Activated B cell treated with CpG ODN at 0.5 μM for 24 hours (primary cell): ENCODE results near the gene TWNK. TPM values are rescaled to one million over a fixed set of nuclear protein-coding genes. Genes with fewer than 3 reads are reported as not detected.

ENCODE experiments used
- ATAC-seq: fragments of 200-7000 bp; cut with Tn5 transposase; one replicate; pipeline ENCODE4 v1.10.0; 2021; ENCODE audit warnings: low read depth, mild to moderate bottlenecking, moderate library complexity
- CTCF ChIA-PET: fragments of 350-600 bp; sonication (Branson Sonifier 250); formaldehyde crosslinking; loops from one replicate; lab custom pipeline; 2021; ENCODE audit warnings: antibody characterized with exemption; lab: Charles Lee
- POLR2A ChIA-PET: fragments of 350-600 bp; sonication (Branson Sonifier 250); formaldehyde crosslinking; loops from one replicate; lab custom pipeline; 2021; ENCODE audit warnings: antibody characterized with exemption; lab: Charles Lee
- DNase-seq: peaks from one replicate; pipeline ENCODE4 v3.0.0; 2022
- H3K27ac Mint-ChIP-seq: one replicate; pipeline ENCODE4 v1.8.0; 2020; ENCODE audit warnings: mixed read lengths
- H3K27me3 Mint-ChIP-seq: one replicate; pipeline ENCODE4 v1.8.0; 2021; ENCODE audit warnings: mixed read lengths
- H3K36me3 Mint-ChIP-seq: one replicate; pipeline ENCODE4 v1.8.0; 2021; ENCODE audit warnings: low read depth, mixed read lengths
- H3K4me1 Mint-ChIP-seq: one replicate; pipeline ENCODE4 v1.8.0; 2021; ENCODE audit warnings: mixed read lengths
- H3K4me3 Mint-ChIP-seq: one replicate; pipeline ENCODE4 v1.8.0; 2020; ENCODE audit warnings: mild to moderate bottlenecking, mixed read lengths
- H3K9me3 Mint-ChIP-seq: one replicate; pipeline ENCODE4 v1.8.0; 2020; ENCODE audit warnings: mixed read lengths
- CTCF ChIP-seq: fragments of 200-600 bp; IDR thresholded peaks from one replicate; pipeline ENCODE4 v1.8.0; 2022; ENCODE audit warnings: antibody characterized with exemption, mild to moderate bottlenecking
- intact Hi-C: fragments of 100-400 bp; cut with micrococcal nuclease; formaldehyde crosslinking; loops from one replicate; pipeline ENCODE4 v1.15.1; 2024
- total RNA-seq: library from RNA; stranded (reverse); gene quantifications from 2 replicates; pipeline ENCODE4 v1.2.3, GENCODE V29; 2022

TWNK gene
- total RNA-seq, 1 donor from 2014 or later, result 19.2 TPM

GRCh38 chr10:101035916-101036702 lies 48.8 kb downstream of the TWNK start:
- CTCF ChIA-PET, result interaction anchor here (1.1 kb wide), 1 partner anchor 25 kb away, joined by 3 read pairs; the partner anchor contains the start of gene KAZALD1
- POLR2A ChIA-PET, result no interaction called here
- intact Hi-C loops, result no loop called here
- H3K4me3 Mint-ChIP-seq, result no peak overlapping the region
- no peaks in the 10 kb centered on the region for H3K27me3 Mint-ChIP-seq
- no peak for DNase-seq
- no peaks in the 10 kb centered on the region for H3K9me3 Mint-ChIP-seq
- peaks cover 16% of the 10 kb centered on the region for H3K4me1 Mint-ChIP-seq
- no peak for TF ChIP-seq CTCF
- H3K27ac Mint-ChIP-seq, result no peak overlapping the region
- no peak for ATAC-seq
- H3K36me3 Mint-ChIP-seq, result peaks cover 38% of the 10 kb centered on the region

GRCh38 chr10:101036726-101037125 lies 49.4 kb downstream of the TWNK start:
- ChIA-PET POLR2A (no interaction called here), CTCF (interaction anchor here (1.1 kb wide), 1 partner anchor 24 kb away, joined by 3 read pairs; the partner anchor contains the start of gene KAZALD1)
- no peaks in the 10 kb centered on the region for H3K27me3 Mint-ChIP-seq
- TF ChIP-seq CTCF, result no peak
- no peaks in the 10 kb centered on the region for H3K9me3 Mint-ChIP-seq
- H3K4me3 Mint-ChIP-seq, result no peak overlapping the region
- H3K4me1 Mint-ChIP-seq, result peaks cover 11% of the 10 kb centered on the region
- ATAC-seq, result no peak
- no peak for DNase-seq
- peaks cover 34% of the 10 kb centered on the region for H3K36me3 Mint-ChIP-seq
- no peak overlapping the region for H3K27ac Mint-ChIP-seq
- intact Hi-C loops, result no loop called here

- ATAC-seq, result no peak
- DNase-seq, result no peak
- CTCF ChIA-PET, result interaction anchor here (5.9 kb wide), 1 partner anchor 13 kb away, joined by 37 read pairs; no protein-coding TSS in a partner anchor
- POLR2A ChIA-PET, result no interaction called here
- TF ChIP-seq CTCF, result no peak
- H3K4me3 Mint-ChIP-seq, result no peak overlapping the region
- intact Hi-C loops, result no loop called here
- peaks cover 39% of the 10 kb centered on the region for H3K36me3 Mint-ChIP-seq
- no peak overlapping the region for H3K27ac Mint-ChIP-seq
- peaks cover 13% of the 10 kb centered on the region for H3K4me1 Mint-ChIP-seq
- H3K9me3 Mint-ChIP-seq, result no peaks in the 10 kb centered on the region
- H3K27me3 Mint-ChIP-seq, result no peaks in the 10 kb centered on the region
These were observed 51.1 kb downstream of the TWNK start for GRCh38 chr10:101038484-101038883.

- Mint-ChIP-seq H3K9me3 (no peaks in the 10 kb centered on the region), H3K4me1 (peaks cover 13% of the 10 kb centered on the region), H3K27ac (no peak overlapping the region), H3K36me3 (peaks cover 39% of the 10 kb centered on the region), H3K4me3 (no peak overlapping the region), H3K27me3 (peaks cover 2% of the 10 kb centered on the region)
- intact Hi-C loops, result loop anchor here (5.0 kb wide), 1 partner anchor 252 kb away; no protein-coding TSS in a partner anchor
- CTCF ChIA-PET, result interaction anchor here (0.6 to 5.9 kb wide), 9 partner anchors 8 to 108 kb away, joined by 3 to 58 read pairs (median 5); partner anchors contain the start of genes KAZALD1, PDZD7 and SFXN3
- POLR2A ChIA-PET, result interaction anchor here (1.2 kb wide), 1 partner anchor 29 kb away, joined by 3 read pairs; no protein-coding TSS in a partner anchor
- no peak for TF ChIP-seq CTCF
- no peak for ATAC-seq
- DNase-seq, result no peak
These were observed 52.7 kb downstream of the TWNK start for GRCh38 chr10:101040061-101040460.

- Mint-ChIP-seq H3K36me3 (peaks cover 34% of the 10 kb centered on the region), H3K27me3 (peaks cover 2% of the 10 kb centered on the region), H3K9me3 (no peaks in the 10 kb centered on the region), H3K4me3 (no peak overlapping the region), H3K4me1 (peaks cover 13% of the 10 kb centered on the region), H3K27ac (no peak overlapping the region)
- POLR2A ChIA-PET, result interaction anchor here (0.7 to 2.9 kb wide), 8 partner anchors 9 to 1015 kb away, joined by 3 to 14 read pairs (median 6); partner anchors contain the start of genes ARMH3, PDZD7 and SFXN3
- CTCF ChIA-PET, result interaction anchor here (0.9 to 5.9 kb wide), 8 partner anchors 9 to 403 kb away, joined by 3 to 58 read pairs (median 30); partner anchors contain the start of genes KAZALD1, PDZD7 and SFXN3
- no peak for TF ChIP-seq CTCF
- DNase-seq, result no peak
- ATAC-seq, result no peak
- intact Hi-C loops, result loop anchor here (1.0 to 5.0 kb wide), 5 partner anchors 27 to 251 kb away; no protein-coding TSS in a partner anchor
These were observed 53.5 kb downstream of the TWNK start for GRCh38 chr10:101040851-101041250.
